GM21717 (cell line): ENCODE data around the gene SLC36A1.
"Not testable (repeated sequence)": the region's sequence is repeated elsewhere in the genome, so short reads cannot be mapped to it uniquely, and the experiment has no call there.

ENCODE experiments used
- ATAC-seq: cut with Tn5 transposase; IDR thresholded peaks from one replicate; pipeline ENCODE4 v1.9.1; 2021; ENCODE audit warnings: mild to moderate bottlenecking, moderate library complexity; ENCODE audit not compliant: unreplicated experiment

Gene SLC36A1

DNA sequence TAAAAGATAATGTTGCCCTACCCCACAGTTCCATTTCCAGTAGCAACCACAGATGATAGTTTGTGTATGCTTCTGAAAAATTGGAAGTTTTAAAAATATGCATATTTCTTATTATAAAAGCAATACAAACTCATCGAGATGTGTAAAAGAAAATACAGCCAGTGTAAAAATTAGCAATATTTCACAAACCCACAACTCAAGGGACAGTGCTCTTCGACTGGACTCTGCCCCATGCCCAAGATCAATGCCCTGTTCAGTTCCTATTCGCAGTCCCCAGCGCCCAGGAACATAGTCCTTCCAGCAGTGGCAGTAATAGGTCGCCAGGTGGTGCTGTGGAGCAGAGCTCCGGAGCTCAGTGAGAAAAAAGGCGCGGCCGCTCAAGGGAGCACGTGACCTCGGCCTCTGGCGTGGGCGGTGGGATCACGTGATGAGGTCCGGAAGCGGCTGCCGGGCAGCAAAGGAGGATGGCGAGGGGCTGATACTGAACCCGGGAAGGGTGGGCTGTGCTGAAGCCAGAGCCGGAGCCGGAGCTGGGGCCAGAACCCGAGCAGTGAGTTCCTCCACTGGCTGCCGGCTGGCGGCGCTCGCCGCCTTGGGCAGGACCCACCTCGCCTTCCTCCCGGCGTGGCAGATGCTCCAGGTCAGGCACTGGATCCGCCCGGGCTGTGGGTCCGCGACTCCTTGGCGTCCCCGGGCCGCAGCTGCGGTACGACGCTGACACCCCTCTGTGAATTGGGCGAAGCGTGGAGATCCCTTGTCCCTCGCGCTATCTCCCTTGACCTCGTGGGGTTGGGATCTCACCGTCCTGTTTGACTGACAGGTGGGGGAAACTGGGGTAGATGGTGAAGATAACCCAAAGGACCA, at the start of gene SLC36A1:
SLC36A1 (plus strand) TSS at position 430 of the 864 bp plus-strand sequence. CDS start 11,190 bp downstream, outside the sequence.
- ATAC-seq = peak; percentile 84

DNA sequence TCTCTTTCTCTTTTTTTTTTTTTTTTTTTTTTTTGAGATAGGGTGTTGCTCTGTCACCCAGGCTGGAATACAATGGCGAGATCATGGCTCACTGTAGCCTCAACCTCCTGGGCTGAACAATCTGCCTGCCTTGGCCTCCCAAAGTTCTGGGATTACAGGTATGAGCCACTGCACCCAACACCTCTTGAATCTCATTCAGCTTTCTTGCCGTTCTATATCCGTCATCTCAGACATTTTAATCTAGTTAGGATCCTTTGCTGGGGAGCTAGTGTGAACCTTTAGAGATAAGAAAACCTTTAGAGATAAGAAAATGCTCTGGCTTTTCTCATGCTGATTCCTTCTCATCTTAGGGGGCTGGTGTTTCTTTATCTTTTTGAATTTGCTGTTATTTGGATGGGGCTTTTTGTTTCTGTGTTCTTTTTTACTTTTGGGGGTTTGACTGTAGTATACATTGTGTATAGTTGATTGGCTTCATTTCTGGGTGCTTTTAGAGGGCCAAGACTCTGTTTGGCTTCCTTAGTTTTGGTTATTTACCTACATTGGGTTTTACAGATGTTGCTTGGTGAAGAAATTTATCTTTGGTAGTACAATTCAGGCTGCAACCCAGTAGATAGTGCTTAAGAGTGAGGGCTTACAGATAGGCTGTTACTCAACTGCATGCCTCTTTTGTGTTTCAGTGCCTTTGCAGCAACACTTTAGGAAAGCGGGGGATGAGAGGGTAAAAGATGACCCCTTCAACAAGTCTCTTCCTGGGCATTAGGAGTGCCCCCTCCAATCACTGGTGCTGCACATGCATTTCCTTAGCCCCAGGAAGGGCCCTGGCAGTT, 41.9 kb upstream of the SLC36A1 start:
- no peak for ATAC-seq

- no peak for ATAC-seq
These were observed 41.0 kb upstream of the SLC36A1 start for GRCh38 chr5:151406322-151406947.

DNA sequence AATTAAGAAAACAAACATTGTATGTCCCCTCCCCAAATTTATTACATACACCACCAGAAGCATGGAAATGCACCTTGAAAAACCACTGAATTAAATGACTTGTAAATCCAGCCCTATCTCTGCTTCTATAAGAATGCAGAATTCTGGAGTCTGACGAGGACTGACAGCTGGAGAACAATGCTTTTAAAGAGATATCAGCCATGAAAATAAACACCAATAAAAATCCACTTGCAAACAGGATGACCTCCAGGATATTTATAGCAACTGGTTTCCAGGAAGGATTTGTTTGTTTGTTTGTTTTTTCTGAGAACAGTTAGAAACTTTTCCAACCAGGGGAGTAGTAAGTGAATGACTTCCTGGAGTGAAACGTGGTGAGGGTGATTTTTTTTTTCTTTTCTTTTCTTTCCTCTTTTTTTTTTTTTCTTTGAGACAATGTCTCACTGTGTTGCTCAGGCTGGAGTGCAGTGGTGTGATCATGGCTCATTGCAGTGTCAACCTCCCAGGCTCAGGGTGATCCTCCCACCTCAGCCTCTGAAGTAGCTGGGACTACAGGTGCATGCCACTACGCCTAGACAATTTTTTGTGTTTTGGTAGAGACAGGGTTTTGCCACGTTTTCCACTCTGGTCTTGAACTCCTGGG, 38.7 kb upstream of the SLC36A1 start:
- ATAC-seq = no peak

GRCh38 chr5:151413800-151414199, 33.6 kb upstream of the SLC36A1 start:
- ATAC-seq = no peak

- no peak for ATAC-seq
These were observed 32.9 kb upstream of the SLC36A1 start for GRCh38 chr5:151414536-151414935.

- no peak for ATAC-seq
These were observed 29.7 kb upstream of the SLC36A1 start for GRCh38 chr5:151417712-151418111.

GRCh38 chr5:151420127-151420526, 27.3 kb upstream of the SLC36A1 start:
- ATAC-seq = no peak

DNA sequence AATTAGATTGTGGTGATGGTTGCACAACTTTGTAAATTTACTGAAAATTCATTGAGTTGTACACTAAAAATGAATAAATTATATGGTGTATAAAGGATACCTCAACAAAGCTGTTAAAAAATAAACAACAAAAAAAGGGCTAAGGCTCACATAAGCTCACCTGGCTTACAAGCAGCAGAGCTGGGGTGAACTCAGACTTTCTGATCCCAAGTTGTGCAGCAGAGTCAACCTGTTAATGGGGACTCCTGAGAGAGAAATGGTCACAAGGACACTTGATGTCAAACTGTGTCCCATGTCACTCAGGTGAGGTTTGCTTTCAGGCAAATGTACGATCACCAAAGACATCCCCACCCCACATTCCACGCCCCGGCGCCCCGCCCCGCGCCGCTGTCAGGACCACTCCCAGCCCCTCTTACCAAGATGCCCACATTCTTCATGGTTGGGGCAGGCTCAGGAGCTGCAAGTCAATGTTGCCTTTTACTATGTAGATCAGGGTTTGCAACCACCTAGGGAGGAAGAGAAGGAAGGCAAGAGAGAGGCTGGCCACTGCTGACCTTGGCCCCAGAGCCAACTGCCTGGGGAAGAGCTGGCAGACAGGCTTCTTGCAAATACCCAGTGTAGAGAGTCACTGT, 22.4 kb upstream of the SLC36A1 start:
- ATAC-seq = no peak

DNA sequence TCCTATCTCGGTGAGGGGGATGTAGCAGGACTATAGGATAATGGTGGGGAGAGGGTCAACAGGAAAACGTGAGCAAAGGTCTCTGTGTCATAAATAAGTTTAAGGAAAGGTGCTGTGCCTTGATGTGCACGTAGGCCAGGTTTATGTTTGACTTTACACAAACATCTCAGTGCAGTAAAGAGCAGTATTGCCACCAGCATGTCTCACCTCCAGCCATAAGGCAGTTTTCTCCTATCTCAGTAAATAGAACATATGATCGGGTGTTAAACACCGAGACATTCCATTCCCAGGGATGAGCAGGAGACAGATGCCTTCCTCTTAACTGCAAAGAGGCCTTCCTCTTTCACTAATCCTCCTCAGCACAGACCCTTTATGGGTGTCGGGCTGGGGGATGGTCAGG, 21.1 kb upstream of the SLC36A1 start:
- not testable (repeated sequence) for ATAC-seq

- peak; percentile 99 for ATAC-seq
These were observed 20.1 kb upstream of the SLC36A1 start for GRCh38 chr5:151427258-151427657.

GRCh38 chr5:151430731-151431130, 16.7 kb upstream of the SLC36A1 start:
- ATAC-seq = no peak

DNA sequence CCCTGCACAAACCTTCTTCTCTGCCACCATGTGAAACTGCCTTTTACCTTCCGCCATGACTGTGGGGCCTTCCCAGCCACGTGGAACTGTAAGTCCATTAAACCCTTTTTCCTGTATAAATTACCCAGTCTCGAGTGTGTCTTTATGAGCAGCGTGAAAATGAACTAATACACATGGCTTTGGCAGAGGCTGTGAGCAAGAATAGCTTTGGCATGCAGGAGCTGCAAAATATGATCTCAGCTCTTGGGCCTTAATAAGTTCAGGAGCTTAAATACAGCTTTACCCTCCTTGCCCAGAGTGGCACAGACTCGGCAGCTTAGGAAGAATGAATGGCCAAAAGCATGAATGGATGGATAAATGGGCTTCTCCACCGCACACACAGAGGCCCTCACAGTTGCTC, 15.7 kb upstream of the SLC36A1 start:
- no peak for ATAC-seq

- no peak for ATAC-seq
These were observed 15.2 kb upstream of the SLC36A1 start for GRCh38 chr5:151432210-151432609.

- ATAC-seq = no peak
These were observed 12.7 kb upstream of the SLC36A1 start for GRCh38 chr5:151434570-151435237.

DNA sequence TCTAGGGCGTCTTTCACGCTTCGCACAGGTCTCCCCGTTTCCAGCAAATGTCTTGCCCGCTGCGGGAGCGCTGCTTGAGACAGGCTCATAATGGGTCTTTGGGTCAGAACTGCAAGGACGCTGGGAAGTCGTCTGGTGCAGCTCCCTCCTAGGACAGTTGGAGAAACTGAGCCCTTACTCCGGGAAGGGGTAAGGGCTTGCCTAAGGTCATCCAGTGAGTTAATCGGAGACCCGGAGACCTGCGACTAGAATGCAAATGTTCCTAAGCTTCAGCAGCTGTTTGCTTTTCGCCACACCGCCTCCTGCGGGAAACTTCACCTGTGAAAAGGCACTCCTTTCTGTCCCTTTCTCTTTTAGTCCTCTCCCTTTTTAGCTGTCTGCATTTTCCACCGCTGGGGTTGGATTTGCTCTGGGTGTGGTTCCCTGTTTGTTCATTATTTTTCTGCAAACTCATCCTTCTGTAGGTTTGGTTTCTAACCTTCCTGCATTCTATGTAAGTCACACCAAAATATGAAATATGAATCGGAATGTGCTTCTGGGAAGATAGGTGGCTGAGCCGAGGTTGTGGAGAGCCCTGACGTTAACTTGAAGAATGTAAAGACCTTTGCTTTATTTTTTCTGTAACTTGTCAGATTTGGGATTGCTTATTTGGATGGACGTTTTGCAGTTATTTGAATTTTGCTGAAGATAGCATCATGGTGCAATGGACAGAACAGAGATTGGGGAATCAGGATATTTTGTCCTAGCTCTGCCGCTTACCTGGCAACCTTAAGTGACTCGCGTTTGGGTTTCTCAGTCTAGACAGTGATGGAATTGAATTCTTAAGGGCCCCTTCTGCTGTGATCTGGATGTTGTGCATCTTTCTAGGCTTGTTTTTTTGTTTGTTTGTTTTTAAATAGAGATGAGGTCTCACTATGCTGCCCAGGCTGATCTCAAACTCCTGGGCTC, 909 bp downstream of the SLC36A1 start:
- peak; percentile 11 for ATAC-seq

GRCh38 chr5:151449297-151449696, 1.9 kb downstream of the SLC36A1 start:
- ATAC-seq = no peak

DNA sequence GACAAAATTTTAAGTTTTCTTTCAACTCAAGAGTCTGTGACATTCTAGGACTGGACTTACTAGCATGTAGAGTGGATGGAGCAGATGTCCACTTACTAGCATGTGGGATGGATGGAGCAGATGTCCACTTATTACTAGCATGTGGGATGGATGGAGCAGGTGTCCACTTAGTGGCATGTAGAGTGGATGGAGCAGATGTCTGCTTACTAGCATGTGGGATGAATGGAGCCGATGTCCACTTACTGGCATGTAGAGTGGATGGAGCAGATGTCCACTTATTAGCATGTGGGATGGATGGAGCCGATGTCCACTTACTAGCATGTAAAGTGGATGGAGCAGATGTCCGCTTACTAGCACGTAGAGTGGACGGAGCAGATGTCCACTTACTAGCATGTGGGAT, 2.4 kb downstream of the SLC36A1 start:
- ATAC-seq = no peak

DNA sequence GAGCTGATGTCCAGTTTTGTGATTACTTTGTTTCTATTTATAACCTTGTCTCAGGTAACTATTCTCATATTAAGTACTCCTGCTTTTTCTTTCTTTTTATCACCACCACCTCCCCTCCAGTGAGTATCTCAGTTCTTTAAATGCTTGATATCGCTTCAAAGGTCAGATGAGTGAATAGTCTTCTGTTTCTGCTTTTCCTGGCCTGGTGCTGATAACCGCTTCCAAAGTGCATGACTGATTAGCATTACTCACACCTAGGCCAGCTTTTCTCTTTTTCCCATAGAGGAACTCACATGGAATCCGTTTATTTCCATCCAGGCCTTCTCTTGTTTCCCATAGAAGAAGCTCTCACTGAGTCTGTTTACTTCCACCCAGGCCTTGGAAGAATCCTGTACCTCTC, 3.2 kb downstream of the SLC36A1 start:
- ATAC-seq = no peak
